DND-41 (cell line): ENCODE results near the gene UBE3C.

ENCODE experiments used
- ATAC-seq: fragments of 200-7000 bp; cut with Tn5 transposase; 3 replicates; pipeline ENCODE4 v1.9.1; 2021; ENCODE audit warnings: low read depth; ENCODE audit not compliant: insufficient read depth
- DNase-seq: peaks from one replicate; pipeline ENCODE4 v3.0.0-alpha.2; 2020
- H2AFZ ChIP-seq: 2 replicates; pipeline ENCODE4 v1.6.0; 2012; ENCODE audit warnings: low read depth, low read length
- H3K27ac ChIP-seq: 2 replicates; pipeline ENCODE4 v1.5.1; 2012; ENCODE audit warnings: low read length, inconsistent platforms
- H3K27me3 ChIP-seq: fragments of 200-600 bp; sonication (generic); 2 replicates; pipeline ENCODE4 v1.6.0; 2012; ENCODE audit warnings: low read length, mild to moderate bottlenecking, inconsistent platforms; ENCODE audit not compliant: insufficient read depth, poor library complexity
- H3K36me3 ChIP-seq: 2 replicates; pipeline ENCODE4 v1.5.1; 2012; ENCODE audit warnings: low read length, inconsistent platforms; ENCODE audit not compliant: insufficient read depth
- H3K4me1 ChIP-seq: 2 replicates; pipeline ENCODE4 v1.5.1; 2012; ENCODE audit warnings: mild to moderate bottlenecking, low read length; ENCODE audit not compliant: insufficient read depth
- H3K4me2 ChIP-seq: 2 replicates; pipeline ENCODE4 v1.6.0; 2012; ENCODE audit warnings: mild to moderate bottlenecking, moderate library complexity, low read length, inconsistent platforms; ENCODE audit not compliant: insufficient read depth
- H3K4me3 ChIP-seq, 2 experiments: fragments of 200-600 bp in 1 of 2; shearing (Covaris generic) in 1 of 2; 2 replicates each; pipeline ENCODE4 v1.5.1; 2012 to 2016; ENCODE audit warnings: inconsistent platforms in 2 of 2, low read length in 2 of 2, mild to moderate bottlenecking in 2 of 2, low read depth in 1 of 2, moderate library complexity in 1 of 2
- H3K79me2 ChIP-seq: 2 replicates; pipeline ENCODE4 v1.6.0; 2012; ENCODE audit warnings: low read length, inconsistent platforms; ENCODE audit not compliant: insufficient read depth
- H3K9ac ChIP-seq: 2 replicates; pipeline ENCODE4 v1.6.0; 2012; ENCODE audit warnings: low read depth, mild to moderate bottlenecking, inconsistent platforms, low read length, moderate library complexity
- H3K9me3 ChIP-seq: 2 replicates; pipeline ENCODE4 v1.5.1; 2012; ENCODE audit warnings: low read length, moderate library complexity, mild to moderate bottlenecking, inconsistent platforms; ENCODE audit not compliant: insufficient read depth, severe bottlenecking
- H4K20me1 ChIP-seq: 2 replicates; pipeline ENCODE4 v1.6.0; 2012; ENCODE audit warnings: low read length; ENCODE audit not compliant: insufficient read depth
- CTCF ChIP-seq: IDR thresholded peaks from 2 replicates; pipeline ENCODE4 v1.5.1; 2012; ENCODE audit warnings: borderline replicate concordance, low read length, moderate library complexity, mild to moderate bottlenecking; ENCODE audit not compliant: poor library complexity, severe bottlenecking; ENCODE audit errors: extremely low read depth
- EZH2 ChIP-seq: IDR thresholded peaks from 3 replicates; pipeline ENCODE4 v1.6.1; 2012; ENCODE audit warnings: borderline replicate concordance, low read depth, mild to moderate bottlenecking, moderate library complexity, low read length, inconsistent platforms; ENCODE audit not compliant: severe bottlenecking

The UBE3C gene

GRCh38 chr7:157278167-157278790 is 139.6 kb downstream of the UBE3C start:
- DNase-seq (no peak), ATAC-seq (no peak)
- Histone ChIP-seq H3K9me3 (no peaks in the 10 kb centered on the region), H3K4me1 (peaks cover 7% of the 10 kb centered on the region; the same call in 1 of the 2 replicates), H3K9ac (no peak overlapping the region), H3K27ac (no peak overlapping the region), H3K27me3 (no peaks in the 10 kb centered on the region), H3K36me3 (no peaks in the 10 kb centered on the region), H4K20me1 (no peaks in the 10 kb centered on the region; the same call in 1 of the 2 replicates), H2AFZ (no peak overlapping the region), H3K4me2 (no peak overlapping the region), H3K79me2 (no peaks in the 10 kb centered on the region), H3K4me3 (no peak overlapping the region)
- no peak for TF ChIP-seq CTCF
- TF ChIP-seq EZH2: no peak

GRCh38 chr7:157278791-157279724 is 140.3 kb downstream of the UBE3C start:
- no peak overlapping the region for H2AFZ ChIP-seq
- H3K4me1 ChIP-seq: peaks cover 7% of the 10 kb centered on the region; the same call in 1 of the 2 replicates
- H3K9me3 ChIP-seq: peaks cover 3% of the 10 kb centered on the region
- H3K9ac ChIP-seq: no peak overlapping the region
- DNase-seq (no peak), ATAC-seq (no peak)
- TF ChIP-seq EZH2 (no peak), CTCF (no peak)
- no peaks in the 10 kb centered on the region for H3K27me3 ChIP-seq
- H4K20me1 ChIP-seq: no peaks in the 10 kb centered on the region; the same call in 1 of the 2 replicates
- H3K79me2 ChIP-seq: no peaks in the 10 kb centered on the region
- no peak overlapping the region for H3K4me2 ChIP-seq
- H3K36me3 ChIP-seq: no peaks in the 10 kb centered on the region
- H3K4me3 ChIP-seq: no peak overlapping the region
- H3K27ac ChIP-seq: no peak overlapping the region

GRCh38 chr7:157279741-157280215 is 141.1 kb downstream of the UBE3C start:
- DNase-seq: no peak

More at GRCh38 chr7:157279741-157280215, 141.1 kb downstream of the UBE3C start:
- H3K9me3 ChIP-seq: peaks cover 9% of the 10 kb centered on the region
- no peak overlapping the region for H3K4me2 ChIP-seq
- H3K27ac ChIP-seq: no peak overlapping the region
- TF ChIP-seq EZH2 (no peak), CTCF (no peak)
- H3K79me2 ChIP-seq: no peaks in the 10 kb centered on the region
- H3K4me1 ChIP-seq: peaks cover 7% of the 10 kb centered on the region; the same call in 1 of the 2 replicates
- H4K20me1 ChIP-seq: no peaks in the 10 kb centered on the region; the same call in 1 of the 2 replicates
- ATAC-seq: no peak
- no peak overlapping the region for H2AFZ ChIP-seq
- no peak overlapping the region for H3K9ac ChIP-seq
- no peak overlapping the region for H3K4me3 ChIP-seq
- no peaks in the 10 kb centered on the region for H3K36me3 ChIP-seq
- no peaks in the 10 kb centered on the region for H3K27me3 ChIP-seq
